ENCODE measurements around the gene LYL1.

GRCh38 chr19:13134626-13135025 lies 32.0 kb upstream of the LYL1 start:
- TF ChIP-seq CTCF (IDR thresholded peaks at IDR 0.05) (no peak), POLR2A (IDR thresholded peaks at IDR 0.05) (no peak)

Measured in adrenal gland (tissue), 5 donors.